Keratinocyte (primary cell): Measurements from ENCODE around the gene CD37. TPM values are rescaled to one million over a fixed set of nuclear protein-coding genes. Genes with fewer than 3 reads are reported as not detected.

Experiments used
- DNase-seq: peaks from one replicate; pipeline ENCODE4 v3.0.0-alpha.2; 2011; ENCODE audit warnings: low read depth, missing footprints, low spot score
- FAIRE-seq: peaks from 2 replicates; lab custom pipeline; 2011; peaks lifted over from hg19 to GRCh38; lab: Jason Lieb, UNC
- H2AFZ ChIP-seq: 2 replicates; pipeline ENCODE4 v1.6.0; 2012; ENCODE audit warnings: low read length, control low read depth, inconsistent platforms; ENCODE audit not compliant: control insufficient read depth
- H3K27ac ChIP-seq: 2 replicates; pipeline ENCODE4 v1.5.1; 2011; ENCODE audit warnings: low read length; ENCODE audit not compliant: control insufficient read depth, insufficient read depth
- H3K27me3 ChIP-seq: 3 replicates; pipeline ENCODE4 v1.6.0; 2011; ENCODE audit warnings: low read length; ENCODE audit not compliant: control insufficient read depth, insufficient read depth; ENCODE audit errors: extremely low read depth
- H3K36me3 ChIP-seq, 2 experiments: 2 replicates in 1 of 2; 3 replicates in 1 of 2; pipeline ENCODE4 v1.5.1; 2011; ENCODE audit warnings: low read length in 2 of 2, mild to moderate bottlenecking in 1 of 2; ENCODE audit not compliant: control insufficient read depth in 2 of 2, insufficient read depth in 2 of 2; ENCODE audit errors: extremely low read depth in 1 of 2
- H3K4me1 ChIP-seq: 3 replicates; pipeline ENCODE4 v1.5.1; 2011; ENCODE audit warnings: low read length; ENCODE audit not compliant: control insufficient read depth, insufficient read depth; ENCODE audit errors: extremely low read depth
- H3K4me2 ChIP-seq: 3 replicates; pipeline ENCODE4 v1.6.0; 2011; ENCODE audit warnings: low read depth, low read length; ENCODE audit not compliant: control insufficient read depth, insufficient read depth; ENCODE audit errors: extremely low read depth
- H3K4me3 ChIP-seq, 3 experiments: fragments of 200-600 bp in 1 of 3; sonication (generic) in 1 of 3; 2 replicates in 2 of 3; 3 replicates in 1 of 3; pipeline ENCODE4 v1.5.1; 2011 to 2016; ENCODE audit warnings: low read length in 3 of 3, mild to moderate bottlenecking in 3 of 3, control low read depth in 2 of 3, inconsistent platforms in 1 of 3, low read depth in 1 of 3, mixed read lengths in 1 of 3, mixed run types in 1 of 3, moderate library complexity in 1 of 3; ENCODE audit not compliant: control insufficient read depth in 2 of 3, insufficient read depth in 2 of 3; ENCODE audit errors: extremely low read depth in 1 of 3
- H3K79me2 ChIP-seq: 2 replicates; pipeline ENCODE4 v1.6.0; 2012; ENCODE audit warnings: low read length; ENCODE audit not compliant: control insufficient read depth, insufficient read depth
- H3K9ac ChIP-seq: 3 replicates; pipeline ENCODE4 v1.6.0; 2011; ENCODE audit warnings: low read length; ENCODE audit not compliant: control insufficient read depth, insufficient read depth; ENCODE audit errors: extremely low read depth
- H3K9me1 ChIP-seq: 3 replicates; pipeline ENCODE4 v1.6.0; 2011; ENCODE audit warnings: low read length; ENCODE audit not compliant: control insufficient read depth, insufficient read depth; ENCODE audit errors: extremely low read depth
- H3K9me3 ChIP-seq: 2 replicates; pipeline ENCODE4 v1.5.1; 2012; ENCODE audit warnings: low read depth, low read length; ENCODE audit not compliant: control insufficient read depth
- H4K20me1 ChIP-seq: 3 replicates; pipeline ENCODE4 v1.6.0; 2011; ENCODE audit warnings: low read length; ENCODE audit not compliant: control insufficient read depth, insufficient read depth; ENCODE audit errors: extremely low read depth
- CTCF ChIP-seq, 3 experiments: IDR thresholded peaks in 1 of 3; conservative IDR thresholded peaks in 1 of 3; optimal IDR thresholded peaks in 1 of 3; 2 replicates in 2 of 3; 3 replicates in 1 of 3; pipeline versions ENCODE3 to v1.5.1; 2011; ENCODE audit warnings: low read length in 3 of 3, mild to moderate bottlenecking in 3 of 3, moderate library complexity in 2 of 3, control low read depth in 1 of 3, inconsistent platforms in 1 of 3; ENCODE audit not compliant: insufficient read depth in 2 of 3; ENCODE audit errors: extremely low read depth in 1 of 3
- EZH2 ChIP-seq: IDR thresholded peaks from one replicate; pipeline ENCODE4 v1.6.1; 2012; ENCODE audit warnings: inconsistent platforms, mild to moderate bottlenecking, low read length, moderate library complexity
- dilution Hi-C: fragments of 300-500 bp; cut with MboI; formaldehyde crosslinking; loops from one replicate; pipeline ENCODE4 v1.7.0; 2020; ENCODE audit warnings: low sequenced_read_pairs; ENCODE audit not compliant: extremely low pct_ligation_motif_present
- polyA plus RNA-seq, 5 experiments: library from polyadenylated mRNA; depleted of rRNA in 3 of 5; stranded (reverse) in 3 of 5; stranded (forward) in 1 of 5; unstranded in 1 of 5; fragments of >200 nt; gene quantifications; 1 replicate in 1 of 5; 2 replicates in 3 of 5; 3 replicates in 1 of 5; pipeline versions ENCODE4 v1.2.1 to v1.2.3, GENCODE V29; 2011 to 2012; ENCODE audit warnings: missing spikeins in 2 of 5, low read depth in 1 of 5, low replicate concordance in 1 of 5
- small RNA-seq, 3 experiments: library from RNA; depleted of rRNA; stranded (forward); fragments of <200 nt; gene quantifications; one replicate each; pipeline ENCODE3, GENCODE V24; 2012; ENCODE audit warnings: low read depth in 3 of 3, low replicate concordance in 1 of 3; ENCODE audit not compliant: insufficient read length in 3 of 3

CD37 gene
- polyA plus RNA-seq, 1 donor (not counting 4 experiments of a cell fraction or from before 2014, with no cell fraction given): not detected

- no peak for DNase-seq
- Histone ChIP-seq H3K4me2 (no peak overlapping the region), H3K27me3 (peaks cover 11% of the 10 kb centered on the region), H2AFZ (no peak overlapping the region), H3K36me3 (no peaks in the 10 kb centered on the region), H4K20me1 (no peaks in the 10 kb centered on the region), H3K4me3 (no peak overlapping the region), H3K9ac (no peak overlapping the region), H3K4me1 (no peaks in the 10 kb centered on the region), H3K9me1 (no peaks in the 10 kb centered on the region), H3K79me2 (no peaks in the 10 kb centered on the region), H3K9me3 (no peaks in the 10 kb centered on the region), H3K27ac (no peak overlapping the region)
- no peak for FAIRE-seq
- no peak for TF ChIP-seq EZH2
- no peak for TF ChIP-seq CTCF (optimal IDR thresholded peaks at IDR 0.05 in 1 of 3, IDR thresholded peaks at IDR 0.05 in 1 of 3, conservative IDR thresholded peaks at IDR 0.05 in 1 of 3; ENCODE audit: extremely low read depth in 1 of 3, insufficient read depth in 2 of 3, low read length in 3 of 3)
- dilution Hi-C loops: no loop called here
Measured at GRCh38 chr19:49389406-49389805, 54.2 kb downstream of the CD37 start.

Small RNA genes lying within 50 kb of the gene (small RNA-seq; reads per million reads assigned to genes)
- 0 reads per million in 3 experiments for gene MIR4324

Other genes with a start within 250 kb of the CD37 start
- 116 to 186 TPM (median 149 TPM) in 3 replicates for gene SNRNP70, start 250.0 kb upstream of the CD37 start, polyA plus RNA-seq
- 1.6 to 2.8 TPM (median 1.7 TPM) in 3 replicates for gene LIN7B, start 221.0 kb upstream of the CD37 start, polyA plus RNA-seq
- 0.54 to 0.98 TPM (median 0.71 TPM) in 3 replicates for gene C19orf73, start 216.3 kb upstream of the CD37 start, polyA plus RNA-seq
- 3.0 to 3.4 TPM (median 3.1 TPM) in 3 replicates for gene PPFIA3, start 215.9 kb upstream of the CD37 start, polyA plus RNA-seq
- 0.03 to 0.08 TPM in 2 of 3 replicates, not detected in the other for gene HRC, start 180.0 kb upstream of the CD37 start, polyA plus RNA-seq
- 16.1 to 23.3 TPM (median 16.1 TPM) in 3 replicates for gene TRPM4, start 177.6 kb upstream of the CD37 start, polyA plus RNA-seq
- gene SLC6A16, start 10.2 kb upstream of the CD37 start, polyA plus RNA-seq: 0.04 TPM in 1 of 3 replicates, not detected in the others
- gene TEAD2, start 27.0 kb downstream of the CD37 start, polyA plus RNA-seq: 6.4 to 13.6 TPM (median 8.9 TPM) in 3 replicates
- 0.10 TPM in 1 of 3 replicates, not detected in the others for gene DKKL1, start 28.5 kb downstream of the CD37 start, polyA plus RNA-seq
- not detected in 3 replicates for gene KASH5, start 52.8 kb downstream of the CD37 start, polyA plus RNA-seq
- not detected in 3 replicates for gene PTH2, start 88.0 kb downstream of the CD37 start, polyA plus RNA-seq
- not detected in 3 replicates for gene GFY, start 90.0 kb downstream of the CD37 start, polyA plus RNA-seq
- gene SLC17A7, start 106.1 kb downstream of the CD37 start, polyA plus RNA-seq: 0.04 to 0.12 TPM (median 0.04 TPM) in 3 replicates
- 29.0 to 40.7 TPM (median 37.8 TPM) in 3 replicates for gene PIH1D1, start 116.4 kb downstream of the CD37 start, polyA plus RNA-seq
- gene ALDH16A1, start 117.8 kb downstream of the CD37 start, polyA plus RNA-seq: 7.1 to 12.2 TPM (median 9.8 TPM) in 3 replicates
- gene FLT3LG, start 138.8 kb downstream of the CD37 start, polyA plus RNA-seq: 0.80 to 1.7 TPM (median 1.3 TPM) in 3 replicates
- gene RPL13A, start 152.2 kb downstream of the CD37 start, polyA plus RNA-seq: 1,826 to 4,676 TPM (median 3,383 TPM) in 3 replicates
- 2,569 to 3,320 TPM (median 2,868 TPM) in 3 replicates for gene RPS11, start 161.0 kb downstream of the CD37 start, polyA plus RNA-seq
- 12.0 to 12.8 TPM (median 12.3 TPM) in 3 replicates for gene FCGRT, start 177.3 kb downstream of the CD37 start, polyA plus RNA-seq
- gene RCN3, start 192.6 kb downstream of the CD37 start, polyA plus RNA-seq: 0.10 to 0.14 TPM in 2 of 3 replicates, not detected in the other
- 36.6 to 63.6 TPM (median 42.7 TPM) in 3 replicates for gene NOSIP, start 245.2 kb downstream of the CD37 start, polyA plus RNA-seq
- 5.2 to 7.5 TPM (median 5.3 TPM) in 3 replicates for gene PRRG2, start 245.9 kb downstream of the CD37 start, polyA plus RNA-seq